Vagina (tissue), 2 donors: Measurements from ENCODE around the gene UBE3D.

Experiments used
- POLR2A ChIP-seq, 2 donors: fragments of 450-650 bp; IDR thresholded peaks; one replicate each; pipeline ENCODE4 v1.6.1; 2017; ENCODE audit warnings: antibody characterized with exemption in 2 of 2, mild to moderate bottlenecking in 2 of 2, moderate library complexity in 2 of 2
- TF ChIP-seq, protein P1 (sequence below), 3 experiments: fragments of 450-650 bp in 2 of 3; fragments of 200-600 bp in 1 of 3; sonication (generic) in 1 of 3; IDR thresholded peaks; one replicate each; pipeline ENCODE4 v1.5.1; 2017 to 2019; ENCODE audit warnings: antibody characterized with exemption in 3 of 3, mild to moderate bottlenecking in 2 of 3, moderate library complexity in 2 of 3

- no peak for TF ChIP-seq POLR2A (IDR thresholded peaks at IDR 0.05)
- TF ChIP-seq, protein P1, sequence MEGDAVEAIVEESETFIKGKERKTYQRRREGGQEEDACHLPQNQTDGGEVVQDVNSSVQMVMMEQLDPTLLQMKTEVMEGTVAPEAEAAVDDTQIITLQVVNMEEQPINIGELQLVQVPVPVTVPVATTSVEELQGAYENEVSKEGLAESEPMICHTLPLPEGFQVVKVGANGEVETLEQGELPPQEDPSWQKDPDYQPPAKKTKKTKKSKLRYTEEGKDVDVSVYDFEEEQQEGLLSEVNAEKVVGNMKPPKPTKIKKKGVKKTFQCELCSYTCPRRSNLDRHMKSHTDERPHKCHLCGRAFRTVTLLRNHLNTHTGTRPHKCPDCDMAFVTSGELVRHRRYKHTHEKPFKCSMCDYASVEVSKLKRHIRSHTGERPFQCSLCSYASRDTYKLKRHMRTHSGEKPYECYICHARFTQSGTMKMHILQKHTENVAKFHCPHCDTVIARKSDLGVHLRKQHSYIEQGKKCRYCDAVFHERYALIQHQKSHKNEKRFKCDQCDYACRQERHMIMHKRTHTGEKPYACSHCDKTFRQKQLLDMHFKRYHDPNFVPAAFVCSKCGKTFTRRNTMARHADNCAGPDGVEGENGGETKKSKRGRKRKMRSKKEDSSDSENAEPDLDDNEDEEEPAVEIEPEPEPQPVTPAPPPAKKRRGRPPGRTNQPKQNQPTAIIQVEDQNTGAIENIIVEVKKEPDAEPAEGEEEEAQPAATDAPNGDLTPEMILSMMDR (IDR thresholded peaks at IDR 0.05), result no peak
Measured at GRCh38 chr6:82921258-82921657, 144.4 kb downstream of the UBE3D start.
